HG02763 (cell line): Measurements from ENCODE around the gene POLE4.

Experiments used
- ATAC-seq: cut with Tn5 transposase; IDR thresholded peaks from one replicate; pipeline ENCODE4 v1.9.1; 2021; ENCODE audit warnings: mild to moderate bottlenecking, moderate library complexity; ENCODE audit not compliant: unreplicated experiment

Gene POLE4

DNA sequence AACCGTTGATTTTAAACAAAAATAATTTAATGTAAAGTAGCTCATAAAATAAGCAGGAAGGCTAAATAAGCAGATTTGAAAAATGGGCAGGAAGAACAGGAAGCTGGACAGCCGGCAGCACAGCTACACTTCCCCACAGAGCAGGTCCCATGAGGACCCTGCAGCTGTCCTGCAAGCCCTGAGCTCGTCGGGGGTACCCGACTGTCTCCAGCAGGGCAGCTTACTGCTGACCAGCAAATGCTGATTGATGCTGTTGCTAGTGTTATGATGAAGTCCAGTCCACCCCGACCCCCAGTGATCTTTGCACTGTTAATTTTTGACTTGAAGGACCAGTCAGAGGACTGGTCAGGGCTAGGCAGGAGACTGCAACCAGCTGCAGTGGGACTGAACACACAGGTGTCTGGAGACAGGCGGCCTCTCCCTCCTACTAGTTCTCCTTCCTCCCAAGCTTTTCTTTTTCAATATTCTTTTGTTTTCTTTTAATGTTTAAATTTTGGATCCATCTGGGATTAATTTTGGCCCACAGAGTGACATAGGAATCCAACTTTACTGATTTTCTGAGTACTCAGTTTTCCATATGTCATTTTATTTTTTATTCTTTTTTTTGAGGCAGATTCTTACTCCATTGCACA lies 27.7 kb downstream of the POLE4 start:
- ATAC-seq, result no peak

DNA sequence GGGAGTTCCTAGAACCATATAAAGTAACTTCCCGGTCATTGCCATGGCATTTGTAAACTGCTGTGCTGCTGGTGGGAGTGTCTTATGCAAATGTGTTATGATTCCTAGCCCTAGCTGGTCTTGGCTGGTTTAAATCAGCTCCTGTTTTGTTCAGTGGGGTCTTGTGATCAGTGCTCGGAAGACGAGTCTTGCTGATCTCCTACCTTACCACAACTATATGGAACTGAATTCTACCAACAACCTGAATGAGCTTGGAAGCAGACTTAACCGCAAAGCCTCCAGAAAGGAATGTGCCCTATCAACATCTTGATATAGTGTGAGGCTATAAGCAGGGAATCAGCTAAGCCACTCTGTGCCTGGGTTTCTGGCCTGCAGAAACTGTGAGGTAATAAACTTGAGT lies 33.5 kb downstream of the POLE4 start:
- no peak for ATAC-seq

DNA sequence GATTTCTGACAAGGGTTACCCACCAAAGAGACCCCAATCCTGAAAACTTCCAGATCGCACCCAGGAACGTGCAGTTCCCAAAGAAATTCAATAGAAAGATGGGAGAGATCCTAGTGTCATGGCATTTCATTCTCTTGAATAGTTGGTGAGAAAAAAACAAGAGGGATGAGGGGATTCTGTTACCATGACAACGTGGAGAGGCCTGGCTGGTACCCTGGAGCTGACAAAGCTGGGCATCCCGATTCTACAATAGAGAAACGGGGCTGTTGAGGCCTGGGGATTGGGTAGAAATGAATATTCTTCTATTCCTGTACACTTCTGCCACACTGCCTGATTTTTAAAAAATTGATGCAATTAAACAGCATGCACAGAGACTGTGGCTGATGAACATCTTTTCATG lies 41.0 kb downstream of the POLE4 start:
- ATAC-seq, result no peak

DNA sequence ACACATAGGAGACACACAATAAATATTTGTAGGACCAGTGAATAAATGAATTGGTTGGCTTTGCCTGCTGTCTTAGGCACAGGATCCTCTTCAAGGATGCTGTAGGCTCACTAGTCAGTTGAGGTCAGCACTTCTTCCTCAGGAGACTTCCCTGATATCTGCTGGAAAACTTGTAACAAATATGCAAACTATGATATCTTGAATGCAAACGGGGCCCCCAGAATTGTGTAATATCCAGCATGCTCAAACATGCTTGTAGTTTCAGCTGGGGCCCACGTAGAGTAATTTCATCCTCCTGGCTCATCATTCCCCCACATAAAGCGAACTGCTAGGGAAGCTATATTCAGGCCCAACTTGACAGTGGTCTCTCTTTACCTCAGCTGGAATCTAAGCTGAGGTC lies 43.6 kb downstream of the POLE4 start:
- ATAC-seq, result no peak

DNA sequence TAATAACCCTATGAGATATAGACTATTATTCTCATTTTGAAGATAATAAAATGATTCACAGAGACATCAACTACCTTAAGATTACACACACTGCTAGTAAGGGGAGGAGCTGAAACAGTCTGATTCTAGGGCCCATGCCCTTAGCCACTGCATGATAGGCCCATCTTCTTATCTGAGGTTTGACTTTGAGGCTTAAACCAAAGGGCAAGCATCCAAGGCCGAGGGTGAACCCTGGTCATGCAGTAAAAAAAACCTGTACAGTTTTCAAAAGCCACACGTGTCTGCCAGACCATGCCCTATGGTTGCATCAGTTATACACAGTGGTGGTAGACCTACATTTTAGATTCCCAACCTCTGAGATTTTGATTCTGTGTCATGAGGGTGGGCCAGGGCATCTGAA lies 44.8 kb downstream of the POLE4 start:
- ATAC-seq, result no peak

DNA sequence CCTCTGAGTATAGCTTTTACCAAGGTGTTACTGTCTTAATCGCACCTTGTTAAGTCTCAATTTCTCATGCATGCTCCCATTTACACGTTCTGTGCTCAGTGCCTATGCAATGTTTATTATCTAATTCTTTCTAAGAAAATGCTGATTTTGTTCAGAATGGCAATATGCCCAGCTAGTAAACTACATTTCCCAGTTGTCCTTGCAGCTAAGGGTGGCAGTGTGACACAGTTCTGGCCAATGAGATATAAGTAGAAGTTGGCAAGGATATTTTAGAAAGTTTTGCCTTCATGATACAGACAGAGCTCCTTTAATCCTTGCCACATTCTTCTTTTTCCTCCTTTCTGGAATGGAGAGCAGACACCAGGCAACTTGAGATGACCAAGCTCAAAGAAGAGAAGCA lies 45.3 kb downstream of the POLE4 start:
- no peak for ATAC-seq

DNA sequence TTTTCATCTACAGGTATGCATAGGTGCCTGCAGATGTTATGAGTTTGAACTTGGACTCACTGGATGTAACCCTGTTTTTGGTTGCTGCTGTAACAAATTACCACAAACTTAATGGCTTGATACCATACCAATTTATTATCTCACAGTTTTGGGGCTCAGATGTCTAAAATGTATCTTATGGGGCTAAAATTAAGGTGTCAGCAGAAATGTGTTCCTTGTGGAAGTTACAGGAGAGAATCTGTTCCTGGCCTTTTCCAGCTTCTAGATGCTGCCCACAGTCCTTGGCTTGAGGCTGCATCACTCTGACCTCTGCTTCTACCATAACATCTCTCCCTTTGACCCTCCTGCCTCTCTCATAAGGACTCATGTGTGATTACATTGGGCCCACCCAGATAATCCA lies 47.6 kb downstream of the POLE4 start:
- no peak for ATAC-seq

DNA sequence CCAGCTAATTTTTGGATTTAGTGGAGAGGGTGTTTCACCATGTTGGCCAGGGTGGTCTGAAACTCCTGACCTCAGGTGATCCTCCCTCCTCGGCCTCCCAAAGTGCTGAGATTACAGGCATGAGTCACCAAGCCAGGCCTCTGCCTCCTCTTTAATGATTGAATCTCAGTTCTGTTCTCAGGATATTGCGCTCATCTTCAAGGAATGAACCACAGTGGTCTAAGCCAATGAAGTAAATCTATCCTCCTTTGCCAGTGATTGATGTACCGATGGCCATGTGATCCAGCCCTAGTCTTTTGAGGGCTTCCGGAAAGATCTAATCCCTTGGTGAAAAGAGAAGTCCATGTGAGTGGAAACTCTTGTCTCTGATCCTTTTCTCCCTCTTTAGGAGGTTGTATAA lies 48.6 kb downstream of the POLE4 start:
- no peak for ATAC-seq

DNA sequence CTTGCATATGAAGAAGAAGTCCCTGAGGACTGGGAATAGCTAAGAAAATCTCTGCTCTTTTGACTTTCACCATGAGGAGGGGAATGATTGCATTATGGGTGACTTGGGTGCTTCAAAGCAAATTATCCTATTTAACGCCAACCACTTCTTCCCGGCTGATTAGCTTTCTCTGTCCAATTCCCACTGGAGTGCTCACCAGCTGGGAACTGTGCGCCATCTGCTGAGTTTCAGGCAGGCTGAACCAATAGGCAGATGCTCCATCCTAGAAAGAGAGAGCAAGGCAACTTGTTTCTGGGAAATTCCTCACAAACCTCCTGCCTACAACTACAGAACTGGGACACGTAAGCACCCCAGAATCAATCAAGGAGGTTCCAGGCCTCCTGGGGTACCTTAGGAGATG lies 49.4 kb downstream of the POLE4 start:
- no peak for ATAC-seq

DNA sequence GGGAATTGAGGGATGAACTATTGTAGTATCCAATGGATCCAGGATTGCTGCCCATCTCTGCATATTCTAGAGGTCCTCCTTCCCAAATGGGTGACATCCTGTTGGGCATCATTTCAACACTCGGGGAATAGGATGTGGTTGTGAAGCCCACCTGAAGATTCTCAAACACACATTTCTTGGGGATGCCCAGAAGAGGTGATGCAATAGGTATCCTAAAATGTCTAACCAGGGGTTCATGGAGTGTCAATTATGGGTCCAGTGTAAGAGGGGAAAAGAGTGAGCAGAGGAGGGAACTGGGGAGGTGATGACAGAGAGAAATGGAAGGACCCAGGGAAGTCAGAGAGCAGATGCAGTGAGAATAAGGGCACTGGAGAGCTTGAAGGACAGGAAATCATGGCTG lies 52.1 kb downstream of the POLE4 start:
- ATAC-seq, result no peak

DNA sequence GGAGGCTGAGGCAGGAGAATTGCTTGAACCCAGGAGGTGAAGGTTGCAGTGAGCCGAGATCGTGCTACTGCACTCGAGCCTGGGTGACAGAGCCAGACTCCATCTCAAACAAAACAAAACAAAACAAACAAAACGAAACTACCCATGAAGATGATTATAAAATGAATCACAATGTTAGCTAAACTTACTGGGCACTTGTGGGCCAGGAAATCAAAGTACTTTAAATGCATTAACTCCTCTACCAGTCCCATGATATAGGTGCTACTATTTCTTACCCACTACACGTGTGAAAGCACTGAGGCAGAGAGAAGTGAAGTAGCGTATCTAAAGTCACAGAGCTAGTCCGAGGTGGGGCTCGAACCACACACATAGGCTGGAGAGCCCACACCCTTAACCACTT lies 53.6 kb downstream of the POLE4 start:
- ATAC-seq, result no peak

DNA sequence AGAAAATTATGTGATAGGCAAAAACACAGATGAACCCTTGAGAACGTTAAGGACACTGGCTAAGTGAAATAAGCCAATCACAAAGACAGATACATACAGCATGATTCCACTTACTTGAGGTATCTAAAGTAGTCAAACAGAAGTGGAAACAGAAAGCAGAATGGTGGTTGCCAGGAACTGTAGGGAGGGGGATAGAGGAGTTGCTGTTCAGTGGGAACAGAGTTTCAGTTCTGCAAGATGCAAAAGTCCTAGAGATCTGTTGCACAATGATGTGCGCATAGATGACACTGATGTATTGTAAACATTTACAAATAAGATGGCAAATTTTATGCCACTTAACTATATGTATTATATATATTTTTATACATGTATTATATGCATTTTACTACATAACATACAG lies 59.7 kb downstream of the POLE4 start:
- no peak for ATAC-seq
